ENCODE measurements around the gene FUBP3. TPM values are rescaled to one million over a fixed set of nuclear protein-coding genes. Genes with fewer than 3 reads are reported as not detected.
"Not testable (repeated sequence)": the region's sequence is repeated elsewhere in the genome, so short reads cannot be mapped to it uniquely, and the experiment has no call there.

FUBP3 gene
- total and polyA plus RNA-seq, 4 donors: 47.6 to 102 (median 72.4) TPM

DNA sequence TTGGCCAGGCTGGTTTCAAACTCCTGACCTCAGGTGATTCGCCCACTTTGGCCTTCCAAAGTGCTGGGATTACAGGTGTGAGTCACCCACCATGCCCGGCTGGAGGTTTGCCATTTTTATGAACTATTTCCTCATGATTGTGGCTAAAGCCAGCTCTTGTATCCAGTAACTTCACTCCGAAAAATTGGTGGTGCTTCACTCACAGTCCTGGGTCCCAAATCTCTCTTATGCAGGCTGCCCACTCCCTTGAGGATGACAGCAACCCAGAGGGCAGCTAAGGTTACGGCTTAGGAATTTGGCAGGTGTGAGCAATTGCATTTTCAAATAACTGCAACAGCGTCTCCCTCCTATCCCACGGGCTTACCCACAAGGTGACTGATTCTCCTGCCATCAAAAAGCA, 23.4 kb upstream of the FUBP3 start:
- Histone ChIP-seq H3K27ac (ENCODE audit: low read depth, low read length) (no peak overlapping the region), H3K4me3 (ENCODE audit: low read depth, low read length) (no peak overlapping the region), H3K9me3 (ENCODE audit: control insufficient read depth, insufficient read depth, low read length) (no peaks in the 10 kb centered on the region), H3K27me3 (ENCODE audit: control insufficient read depth, insufficient read depth, low read length) (peaks cover 8% of the 10 kb centered on the region), H3K36me3 (ENCODE audit: control insufficient read depth, insufficient read depth, low read length) (no peaks in the 10 kb centered on the region), H3K4me1 (ENCODE audit: control insufficient read depth, insufficient read depth, low read length) (no peaks in the 10 kb centered on the region)
- 60% methylated on average over 6 of the region's 6 CpGs for WGBS (ENCODE audit: insufficient coverage)
- no peak for DNase-seq (ENCODE audit: low read depth in 4 of 6, low spot score in 6 of 6)

GRCh38 chr9:130556396-130557076, 22.8 kb upstream of the FUBP3 start:
- no peak for DNase-seq (ENCODE audit: low read depth in 4 of 6, low spot score in 6 of 6)
- 84% methylated on average over 13 of the region's 18 CpGs for WGBS (ENCODE audit: insufficient coverage)
- Histone ChIP-seq H3K27ac (ENCODE audit: low read depth, low read length) (no peak overlapping the region), H3K9me3 (ENCODE audit: control insufficient read depth, insufficient read depth, low read length) (no peaks in the 10 kb centered on the region), H3K4me3 (ENCODE audit: low read depth, low read length) (no peak overlapping the region), H3K36me3 (ENCODE audit: control insufficient read depth, insufficient read depth, low read length) (no peaks in the 10 kb centered on the region), H3K4me1 (ENCODE audit: control insufficient read depth, insufficient read depth, low read length) (no peaks in the 10 kb centered on the region), H3K27me3 (ENCODE audit: control insufficient read depth, insufficient read depth, low read length) (peaks cover 6% of the 10 kb centered on the region)

- H3K9me3 ChIP-seq (ENCODE audit: control insufficient read depth, insufficient read depth, low read length): no peaks in the 10 kb centered on the region
- no peak overlapping the region for H3K27ac ChIP-seq (ENCODE audit: low read depth, low read length)
- no peak for DNase-seq (ENCODE audit: low read depth in 4 of 6, low spot score in 6 of 6)
- peaks cover 6% of the 10 kb centered on the region for H3K27me3 ChIP-seq (ENCODE audit: control insufficient read depth, insufficient read depth, low read length)
- H3K4me3 ChIP-seq (ENCODE audit: low read depth, low read length): no peak overlapping the region
- H3K4me1 ChIP-seq (ENCODE audit: control insufficient read depth, insufficient read depth, low read length): no peaks in the 10 kb centered on the region
- no peaks in the 10 kb centered on the region for H3K36me3 ChIP-seq (ENCODE audit: control insufficient read depth, insufficient read depth, low read length)
- whole genome bisulfite sequencing (ENCODE audit: insufficient coverage): 100% methylated on average over 2 of the region's 6 CpGs
Observed at GRCh38 chr9:130557077-130557468, 22.3 kb upstream of the FUBP3 start.

GRCh38 chr9:130561056-130561455, 18.3 kb upstream of the FUBP3 start:
- no peaks in the 10 kb centered on the region for H3K36me3 ChIP-seq (ENCODE audit: control insufficient read depth, insufficient read depth, low read length)
- WGBS (ENCODE audit: insufficient coverage): 80% methylated on average over 1 of the region's 2 CpGs
- DNase-seq (ENCODE audit: low read depth in 4 of 6, low spot score in 6 of 6): no peak
- H3K27me3 ChIP-seq (ENCODE audit: control insufficient read depth, insufficient read depth, low read length): peaks cover 7% of the 10 kb centered on the region
- no peak overlapping the region for H3K4me3 ChIP-seq (ENCODE audit: low read depth, low read length)
- no peaks in the 10 kb centered on the region for H3K9me3 ChIP-seq (ENCODE audit: control insufficient read depth, insufficient read depth, low read length)
- no peak overlapping the region for H3K27ac ChIP-seq (ENCODE audit: low read depth, low read length)
- no peaks in the 10 kb centered on the region for H3K4me1 ChIP-seq (ENCODE audit: control insufficient read depth, insufficient read depth, low read length)

DNA sequence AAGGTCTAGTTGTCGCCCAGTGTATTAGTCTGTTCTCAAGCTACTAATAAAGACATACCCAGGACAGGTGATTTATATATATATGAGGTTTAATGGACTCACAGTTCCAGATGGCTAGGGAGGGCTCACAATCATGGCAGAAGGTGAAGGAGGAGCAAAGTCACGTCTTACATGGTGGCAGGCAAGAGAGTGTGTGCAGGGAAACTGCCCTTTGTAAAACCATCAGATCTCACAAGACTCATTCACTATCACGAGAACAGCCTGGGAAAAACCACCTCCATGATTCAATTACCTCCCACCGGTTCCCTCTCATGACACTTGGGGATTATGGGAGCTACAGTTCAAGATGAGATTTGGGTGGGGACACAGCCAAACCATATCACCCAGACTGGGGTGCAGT, 16.9 kb upstream of the FUBP3 start:
- not testable (repeated sequence) for H3K27me3 ChIP-seq (ENCODE audit: control insufficient read depth, insufficient read depth, low read length); H3K4me3 ChIP-seq (ENCODE audit: low read depth, low read length); DNase-seq (ENCODE audit: low read depth in 4 of 6, low spot score in 6 of 6); H3K4me1 ChIP-seq (ENCODE audit: control insufficient read depth, insufficient read depth, low read length); H3K9me3 ChIP-seq (ENCODE audit: control insufficient read depth, insufficient read depth, low read length); H3K36me3 ChIP-seq (ENCODE audit: control insufficient read depth, insufficient read depth, low read length); H3K27ac ChIP-seq (ENCODE audit: low read depth, low read length)
- 100% methylated on average over 1 of the region's 4 CpGs for WGBS (ENCODE audit: insufficient coverage)

DNA sequence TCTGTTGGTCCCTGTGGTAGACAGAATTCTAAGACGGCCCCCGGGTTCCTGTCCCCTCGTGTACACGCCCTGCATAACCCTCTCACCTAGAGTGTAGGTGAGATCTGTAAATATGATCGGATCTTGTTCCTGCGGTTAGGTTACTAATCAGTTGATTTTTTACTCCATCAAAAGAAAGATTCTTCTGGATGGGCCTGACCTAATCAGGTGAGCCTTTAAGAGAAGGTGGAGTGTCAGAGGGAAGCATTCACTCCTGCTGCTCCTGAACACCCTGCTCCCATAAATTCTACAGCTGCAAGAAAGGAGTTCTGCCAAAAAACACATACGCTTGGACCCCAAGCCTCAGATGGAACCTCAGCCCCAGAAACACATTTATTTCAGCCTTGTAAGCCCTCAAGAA, 15.6 kb upstream of the FUBP3 start:
- no peak overlapping the region for H3K27ac ChIP-seq (ENCODE audit: low read depth, low read length)
- no peaks in the 10 kb centered on the region for H3K4me1 ChIP-seq (ENCODE audit: control insufficient read depth, insufficient read depth, low read length)
- no peak for DNase-seq (ENCODE audit: low read depth in 4 of 6, low spot score in 6 of 6)
- no peaks in the 10 kb centered on the region for H3K36me3 ChIP-seq (ENCODE audit: control insufficient read depth, insufficient read depth, low read length)
- H3K27me3 ChIP-seq (ENCODE audit: control insufficient read depth, insufficient read depth, low read length): peaks cover 5% of the 10 kb centered on the region
- no peak overlapping the region for H3K4me3 ChIP-seq (ENCODE audit: low read depth, low read length)
- no CpG with 5 or more reads among the region's 7 CpGs for WGBS (ENCODE audit: insufficient coverage)
- H3K9me3 ChIP-seq (ENCODE audit: control insufficient read depth, insufficient read depth, low read length): no peaks in the 10 kb centered on the region

- Histone ChIP-seq H3K27ac (ENCODE audit: low read depth, low read length) (no peak overlapping the region), H3K27me3 (ENCODE audit: control insufficient read depth, insufficient read depth, low read length) (peaks cover 5% of the 10 kb centered on the region), H3K9me3 (ENCODE audit: control insufficient read depth, insufficient read depth, low read length) (no peaks in the 10 kb centered on the region), H3K36me3 (ENCODE audit: control insufficient read depth, insufficient read depth, low read length) (no peaks in the 10 kb centered on the region), H3K4me3 (ENCODE audit: low read depth, low read length) (no peak overlapping the region), H3K4me1 (ENCODE audit: control insufficient read depth, insufficient read depth, low read length) (no peaks in the 10 kb centered on the region)
- no peak for DNase-seq (ENCODE audit: low read depth in 4 of 6, low spot score in 6 of 6)
- WGBS (ENCODE audit: insufficient coverage): 80% methylated on average over 1 of the region's 3 CpGs
Observed at GRCh38 chr9:130565792-130566191, 13.6 kb upstream of the FUBP3 start.

DNA sequence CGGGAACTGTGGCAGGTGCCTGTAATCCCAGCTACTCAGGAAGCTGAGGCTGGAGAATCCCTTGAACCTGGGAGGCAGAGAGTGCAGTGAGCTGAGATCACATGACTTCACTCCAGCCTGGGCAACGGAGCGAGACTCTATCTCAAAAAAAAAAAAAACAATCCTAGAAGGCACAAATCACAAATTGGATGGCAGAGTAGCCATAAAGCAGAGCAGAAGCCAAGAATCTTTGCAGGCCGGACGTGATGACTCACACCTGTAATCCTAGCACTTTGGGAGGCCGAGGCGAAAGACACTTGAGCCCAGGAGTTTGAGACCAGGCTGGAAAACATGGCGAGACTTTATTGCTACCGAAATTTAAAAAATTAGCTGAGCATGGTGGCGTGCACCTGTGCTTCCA, 9.2 kb upstream of the FUBP3 start:
- Histone ChIP-seq H3K36me3 (ENCODE audit: control insufficient read depth, insufficient read depth, low read length) (no peaks in the 10 kb centered on the region), H3K4me3 (ENCODE audit: low read depth, low read length) (no peak overlapping the region), H3K4me1 (ENCODE audit: control insufficient read depth, insufficient read depth, low read length) (no peaks in the 10 kb centered on the region), H3K9me3 (ENCODE audit: control insufficient read depth, insufficient read depth, low read length) (no peaks in the 10 kb centered on the region), H3K27me3 (ENCODE audit: control insufficient read depth, insufficient read depth, low read length) (peaks cover 4% of the 10 kb centered on the region), H3K27ac (ENCODE audit: low read depth, low read length) (no peak overlapping the region)
- DNase-seq (ENCODE audit: low read depth in 4 of 6, low spot score in 6 of 6): no peak
- 88% methylated on average over 8 of the region's 10 CpGs for WGBS (ENCODE audit: insufficient coverage)

DNA sequence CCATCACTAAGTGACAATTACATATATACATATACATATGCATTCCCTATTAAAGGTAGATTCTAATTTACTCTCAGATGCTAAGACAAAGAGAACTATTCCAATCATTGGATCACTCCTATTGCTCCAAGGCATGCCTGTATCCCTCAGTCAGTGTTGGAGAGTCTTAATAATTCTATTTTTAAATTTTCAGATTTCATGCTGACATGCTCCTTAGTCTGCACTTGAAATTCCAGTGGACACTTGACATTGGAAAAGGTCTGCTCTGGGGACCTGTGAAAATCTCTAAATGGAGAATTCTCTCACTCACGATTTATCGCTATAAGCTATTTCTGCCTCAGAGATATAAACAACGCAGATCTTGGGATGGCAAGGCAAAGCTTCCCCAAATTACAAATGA, 3.9 kb upstream of the FUBP3 start:
- no peaks in the 10 kb centered on the region for H3K36me3 ChIP-seq (ENCODE audit: control insufficient read depth, insufficient read depth, low read length)
- no peaks in the 10 kb centered on the region for H3K9me3 ChIP-seq (ENCODE audit: control insufficient read depth, insufficient read depth, low read length)
- H3K4me1 ChIP-seq (ENCODE audit: control insufficient read depth, insufficient read depth, low read length): peaks cover 11% of the 10 kb centered on the region
- H3K27ac ChIP-seq (ENCODE audit: low read depth, low read length): no peak overlapping the region
- DNase-seq (ENCODE audit: low read depth in 4 of 6, low spot score in 6 of 6): no peak
- H3K4me3 ChIP-seq (ENCODE audit: low read depth, low read length): no peak overlapping the region
- H3K27me3 ChIP-seq (ENCODE audit: control insufficient read depth, insufficient read depth, low read length): no peaks in the 10 kb centered on the region
- WGBS (ENCODE audit: insufficient coverage): no CpG with 5 or more reads among the region's 3 CpGs

DNA sequence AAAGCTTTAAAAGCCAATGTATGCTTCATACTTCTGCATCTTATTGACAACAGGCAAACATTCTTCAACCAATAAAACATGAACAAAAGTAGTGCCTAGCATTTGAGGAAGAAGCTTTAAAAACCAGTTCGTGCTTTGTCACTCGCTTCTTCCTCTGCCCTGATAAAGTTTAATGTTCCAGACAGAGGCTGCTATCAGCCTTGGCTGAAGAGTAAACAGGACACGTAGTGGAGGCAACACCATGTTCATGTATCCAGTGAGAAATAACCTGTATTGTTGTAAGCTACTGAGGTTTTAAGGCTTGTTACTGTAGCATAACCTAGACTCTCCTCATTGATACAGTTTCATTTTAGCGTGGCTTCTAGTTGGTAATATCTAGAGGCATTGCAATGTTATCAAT, 3.2 kb upstream of the FUBP3 start:
- Histone ChIP-seq H3K36me3 (ENCODE audit: control insufficient read depth, insufficient read depth, low read length) (no peaks in the 10 kb centered on the region), H3K27me3 (ENCODE audit: control insufficient read depth, insufficient read depth, low read length) (no peaks in the 10 kb centered on the region), H3K9me3 (ENCODE audit: control insufficient read depth, insufficient read depth, low read length) (no peaks in the 10 kb centered on the region), H3K27ac (ENCODE audit: low read depth, low read length) (no peak overlapping the region), H3K4me1 (ENCODE audit: control insufficient read depth, insufficient read depth, low read length) (peaks cover 11% of the 10 kb centered on the region), H3K4me3 (ENCODE audit: low read depth, low read length) (no peak overlapping the region)
- WGBS (ENCODE audit: insufficient coverage): 85% methylated on average over 2 of the region's 4 CpGs
- DNase-seq (ENCODE audit: low read depth in 4 of 6, low spot score in 6 of 6): no peak

All from spinal cord (tissue), 10 donors.